Measurements from ENCODE around the gene ADGRG7.

The ADGRG7 gene

GRCh38 chr3:100609305-100609704 is at the start of gene ADGRG7:
Gene ADGRG7 (plus strand): TSS chr3:100609601. CDS start chr3:100609857, 256 bp downstream.
- no peak within 1 kb of the TSS for H3K9ac ChIP-seq (ENCODE audit: low read length)
- H3K27ac ChIP-seq (ENCODE audit: low read length) = no peak within 1 kb of the TSS
- H3K4me1 ChIP-seq (ENCODE audit: control insufficient read depth, low read depth, low read length) = no peaks in the 10 kb centered on the region
- H3K36me3 ChIP-seq (ENCODE audit: control insufficient read depth, low read depth, low read length) = no peaks in the 10 kb centered on the region
- no peaks in the 10 kb centered on the region for H3K27me3 ChIP-seq (ENCODE audit: control insufficient read depth, insufficient read depth, low read length)
- no peak within 1 kb of the TSS for H3K4me3 ChIP-seq (ENCODE audit: low read length)
- no peaks in the 10 kb centered on the region for H3K9me3 ChIP-seq (ENCODE audit: control insufficient read depth, low read depth, low read length)

DNA sequence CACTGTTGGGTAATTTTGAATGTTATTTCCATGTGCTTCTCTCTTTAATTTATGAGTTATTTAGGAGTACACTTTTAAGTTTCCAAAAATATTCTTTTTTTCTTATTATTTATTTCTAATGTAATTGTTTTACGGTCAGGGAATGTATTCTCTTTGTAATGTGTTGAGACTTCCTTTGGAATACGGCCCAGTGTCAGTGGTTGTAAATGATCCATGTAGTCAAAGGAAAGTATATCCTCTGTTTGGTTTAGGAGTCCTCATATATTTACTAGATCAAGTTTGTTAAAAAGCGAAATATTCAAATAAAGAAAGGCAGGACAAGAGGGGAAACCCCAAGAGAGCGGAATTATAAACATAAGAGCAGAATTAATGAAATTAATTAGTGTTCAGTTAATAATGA is 49.0 kb upstream of the ADGRG7 start:
- Histone ChIP-seq H3K27me3 (ENCODE audit: control insufficient read depth, insufficient read depth, low read length) (no peaks in the 10 kb centered on the region), H3K9ac (ENCODE audit: low read length) (no peak overlapping the region), H3K9me3 (ENCODE audit: control insufficient read depth, low read depth, low read length) (no peaks in the 10 kb centered on the region), H3K4me3 (ENCODE audit: low read length) (no peak overlapping the region), H3K36me3 (ENCODE audit: control insufficient read depth, low read depth, low read length) (no peaks in the 10 kb centered on the region), H3K4me1 (ENCODE audit: control insufficient read depth, low read depth, low read length) (peaks cover 22% of the 10 kb centered on the region), H3K27ac (ENCODE audit: low read length) (no peak overlapping the region)

DNA sequence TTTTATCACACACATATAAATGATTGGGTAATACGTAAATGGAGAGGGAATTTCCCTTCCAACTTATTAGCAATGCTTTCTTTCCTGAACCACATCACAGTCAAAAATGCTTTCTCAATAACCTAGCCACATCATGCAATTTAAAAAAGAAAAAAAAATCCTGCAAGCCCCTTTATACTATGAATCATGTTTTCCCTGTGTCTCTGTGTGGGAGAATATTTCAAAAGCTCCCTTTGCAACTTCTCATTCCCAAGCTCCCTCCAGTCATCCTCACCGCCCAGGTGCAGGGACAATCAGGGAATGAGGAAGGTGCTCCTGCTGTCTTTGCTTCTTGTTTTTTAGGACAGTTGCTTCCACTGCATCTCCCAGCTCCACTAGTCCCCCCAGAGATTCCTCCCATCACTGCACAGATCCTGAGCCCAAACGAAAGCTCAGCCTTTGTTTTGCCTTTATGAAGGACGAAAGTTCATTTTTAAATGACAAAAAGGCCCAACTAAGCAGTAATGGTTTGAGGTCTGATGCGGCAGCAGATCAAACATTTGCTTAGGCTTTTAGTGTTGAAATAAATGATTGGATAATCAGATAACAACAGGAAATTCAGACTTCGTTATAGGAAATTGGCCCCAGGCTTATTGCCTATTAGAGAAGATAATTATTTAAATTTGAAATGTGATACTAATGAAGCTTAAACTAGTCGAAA is 47.8 kb upstream of the ADGRG7 start:
- no peak overlapping the region for H3K9ac ChIP-seq (ENCODE audit: low read length)
- no peak overlapping the region for H3K4me3 ChIP-seq (ENCODE audit: low read length)
- peak overlapping the region; percentile 19 for H3K27ac ChIP-seq (ENCODE audit: low read length)
- no peaks in the 10 kb centered on the region for H3K9me3 ChIP-seq (ENCODE audit: control insufficient read depth, low read depth, low read length)
- H3K4me1 ChIP-seq (ENCODE audit: control insufficient read depth, low read depth, low read length) = peaks cover 22% of the 10 kb centered on the region
- no peaks in the 10 kb centered on the region for H3K36me3 ChIP-seq (ENCODE audit: control insufficient read depth, low read depth, low read length)
- H3K27me3 ChIP-seq (ENCODE audit: control insufficient read depth, insufficient read depth, low read length) = no peaks in the 10 kb centered on the region

DNA sequence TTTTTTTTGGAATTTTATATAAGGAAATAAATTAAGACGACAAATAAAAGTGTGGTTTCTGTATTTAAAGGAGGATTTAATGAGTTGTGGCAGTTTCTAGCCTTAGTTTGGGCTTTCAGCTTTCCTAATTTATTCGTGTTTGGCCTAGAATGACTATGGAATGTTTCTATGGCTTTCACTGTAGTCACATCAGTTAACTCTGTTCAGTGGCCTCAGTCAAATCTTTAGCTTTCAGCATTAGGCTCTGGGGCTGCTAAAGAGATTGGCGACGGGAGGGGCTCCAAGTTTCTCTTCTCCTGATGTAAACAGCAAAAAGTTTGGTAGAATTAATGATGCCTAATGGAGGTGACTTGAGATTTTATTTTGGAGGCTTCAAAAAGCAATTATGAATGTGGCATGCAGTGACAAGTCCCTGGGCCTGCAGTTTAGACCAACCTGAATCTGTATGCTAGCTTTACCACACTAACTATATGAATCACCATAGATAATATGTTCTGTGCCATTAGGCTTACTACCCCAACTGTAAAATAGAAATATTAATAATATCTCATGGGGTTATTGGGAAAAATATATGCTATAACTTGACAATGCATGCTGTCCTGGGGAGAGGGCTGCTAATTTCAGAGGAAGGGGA is 47.1 kb upstream of the ADGRG7 start:
- H3K27me3 ChIP-seq (ENCODE audit: control insufficient read depth, insufficient read depth, low read length) = no peaks in the 10 kb centered on the region
- H3K27ac ChIP-seq (ENCODE audit: low read length) = peak overlapping the region; percentile 19
- no peaks in the 10 kb centered on the region for H3K9me3 ChIP-seq (ENCODE audit: control insufficient read depth, low read depth, low read length)
- H3K4me3 ChIP-seq (ENCODE audit: low read length) = no peak overlapping the region
- peaks cover 22% of the 10 kb centered on the region for H3K4me1 ChIP-seq (ENCODE audit: control insufficient read depth, low read depth, low read length)
- no peaks in the 10 kb centered on the region for H3K36me3 ChIP-seq (ENCODE audit: control insufficient read depth, low read depth, low read length)
- no peak overlapping the region for H3K9ac ChIP-seq (ENCODE audit: low read length)

GRCh38 chr3:100563228-100563627 is 46.2 kb upstream of the ADGRG7 start:
- Histone ChIP-seq H3K4me1 (ENCODE audit: control insufficient read depth, low read depth, low read length) (peaks cover 22% of the 10 kb centered on the region), H3K27ac (ENCODE audit: low read length) (no peak overlapping the region)

GRCh38 chr3:100563652-100564211 is 45.7 kb upstream of the ADGRG7 start:
- no peak overlapping the region for H3K9ac ChIP-seq (ENCODE audit: low read length)
- no peaks in the 10 kb centered on the region for H3K36me3 ChIP-seq (ENCODE audit: control insufficient read depth, low read depth, low read length)
- peaks cover 22% of the 10 kb centered on the region for H3K4me1 ChIP-seq (ENCODE audit: control insufficient read depth, low read depth, low read length)
- no peaks in the 10 kb centered on the region for H3K9me3 ChIP-seq (ENCODE audit: control insufficient read depth, low read depth, low read length)
- H3K27ac ChIP-seq (ENCODE audit: low read length) = no peak overlapping the region
- H3K27me3 ChIP-seq (ENCODE audit: control insufficient read depth, insufficient read depth, low read length) = no peaks in the 10 kb centered on the region
- no peak overlapping the region for H3K4me3 ChIP-seq (ENCODE audit: low read length)

More at GRCh38 chr3:100563228-100563627, 46.2 kb upstream of the ADGRG7 start:
- no peaks in the 10 kb centered on the region for H3K27me3 ChIP-seq (ENCODE audit: control insufficient read depth, insufficient read depth, low read length)
- H3K36me3 ChIP-seq (ENCODE audit: control insufficient read depth, low read depth, low read length) = no peaks in the 10 kb centered on the region
- H3K4me3 ChIP-seq (ENCODE audit: low read length) = no peak overlapping the region
- H3K9ac ChIP-seq (ENCODE audit: low read length) = no peak overlapping the region
- no peaks in the 10 kb centered on the region for H3K9me3 ChIP-seq (ENCODE audit: control insufficient read depth, low read depth, low read length)

- Histone ChIP-seq H3K9ac (ENCODE audit: low read length) (no peak overlapping the region), H3K36me3 (ENCODE audit: control insufficient read depth, low read depth, low read length) (no peaks in the 10 kb centered on the region), H3K27ac (ENCODE audit: low read length) (no peak overlapping the region), H3K27me3 (ENCODE audit: control insufficient read depth, insufficient read depth, low read length) (no peaks in the 10 kb centered on the region), H3K4me3 (ENCODE audit: low read length) (no peak overlapping the region), H3K9me3 (ENCODE audit: control insufficient read depth, low read depth, low read length) (no peaks in the 10 kb centered on the region), H3K4me1 (ENCODE audit: control insufficient read depth, low read depth, low read length) (no peaks in the 10 kb centered on the region)
These were observed 38.6 kb upstream of the ADGRG7 start for GRCh38 chr3:100570811-100571210.

GRCh38 chr3:100574536-100574935 is 34.9 kb upstream of the ADGRG7 start:
- H3K36me3 ChIP-seq (ENCODE audit: control insufficient read depth, low read depth, low read length) = no peaks in the 10 kb centered on the region
- no peak overlapping the region for H3K4me3 ChIP-seq (ENCODE audit: low read length)
- no peak overlapping the region for H3K27ac ChIP-seq (ENCODE audit: low read length)
- H3K4me1 ChIP-seq (ENCODE audit: control insufficient read depth, low read depth, low read length) = peaks cover 4% of the 10 kb centered on the region
- H3K9me3 ChIP-seq (ENCODE audit: control insufficient read depth, low read depth, low read length) = no peaks in the 10 kb centered on the region
- H3K9ac ChIP-seq (ENCODE audit: low read length) = no peak overlapping the region
- no peaks in the 10 kb centered on the region for H3K27me3 ChIP-seq (ENCODE audit: control insufficient read depth, insufficient read depth, low read length)

DNA sequence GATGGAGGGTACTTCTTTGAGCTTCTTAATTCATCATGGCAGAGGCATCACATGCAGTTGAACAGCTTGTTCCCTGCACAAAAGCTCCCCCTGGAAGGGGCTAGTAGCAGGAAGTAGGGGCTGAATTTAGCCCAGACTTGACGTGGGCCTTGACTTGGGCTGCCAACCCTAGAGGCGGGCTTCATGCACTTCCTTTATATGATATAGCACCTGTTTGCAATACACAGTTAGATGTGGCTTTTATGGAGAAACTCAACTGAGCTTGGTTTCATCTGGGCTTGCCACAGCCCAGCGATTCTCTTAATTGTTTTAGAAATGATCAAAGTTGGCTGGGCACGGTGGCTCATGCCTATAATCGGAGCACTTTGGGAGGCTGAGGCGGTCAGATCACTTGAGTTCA is 33.7 kb upstream of the ADGRG7 start:
- H3K27ac ChIP-seq (ENCODE audit: low read length) = no peak overlapping the region
- H3K9me3 ChIP-seq (ENCODE audit: control insufficient read depth, low read depth, low read length) = no peaks in the 10 kb centered on the region
- H3K9ac ChIP-seq (ENCODE audit: low read length) = no peak overlapping the region
- no peaks in the 10 kb centered on the region for H3K36me3 ChIP-seq (ENCODE audit: control insufficient read depth, low read depth, low read length)
- no peaks in the 10 kb centered on the region for H3K27me3 ChIP-seq (ENCODE audit: control insufficient read depth, insufficient read depth, low read length)
- H3K4me3 ChIP-seq (ENCODE audit: low read length) = no peak overlapping the region
- peaks cover 4% of the 10 kb centered on the region for H3K4me1 ChIP-seq (ENCODE audit: control insufficient read depth, low read depth, low read length)

GRCh38 chr3:100577382-100578008 is 31.9 kb upstream of the ADGRG7 start:
- H3K4me3 ChIP-seq (ENCODE audit: low read length) = no peak overlapping the region
- no peaks in the 10 kb centered on the region for H3K9me3 ChIP-seq (ENCODE audit: control insufficient read depth, low read depth, low read length)
- H3K36me3 ChIP-seq (ENCODE audit: control insufficient read depth, low read depth, low read length) = no peaks in the 10 kb centered on the region
- no peaks in the 10 kb centered on the region for H3K27me3 ChIP-seq (ENCODE audit: control insufficient read depth, insufficient read depth, low read length)
- H3K9ac ChIP-seq (ENCODE audit: low read length) = no peak overlapping the region
- H3K4me1 ChIP-seq (ENCODE audit: control insufficient read depth, low read depth, low read length) = peaks cover 4% of the 10 kb centered on the region
- no peak overlapping the region for H3K27ac ChIP-seq (ENCODE audit: low read length)

GRCh38 chr3:100578646-100579045 is 30.8 kb upstream of the ADGRG7 start:
- Histone ChIP-seq H3K4me1 (ENCODE audit: control insufficient read depth, low read depth, low read length) (peaks cover 4% of the 10 kb centered on the region), H3K4me3 (ENCODE audit: low read length) (no peak overlapping the region), H3K27ac (ENCODE audit: low read length) (no peak overlapping the region), H3K27me3 (ENCODE audit: control insufficient read depth, insufficient read depth, low read length) (no peaks in the 10 kb centered on the region), H3K36me3 (ENCODE audit: control insufficient read depth, low read depth, low read length) (no peaks in the 10 kb centered on the region), H3K9me3 (ENCODE audit: control insufficient read depth, low read depth, low read length) (no peaks in the 10 kb centered on the region), H3K9ac (ENCODE audit: low read length) (no peak overlapping the region)

Measured in iPS-18a (cell line).